Pancreas (tissue), 10 donors: Measurements from ENCODE around the gene SLC35F5. TPM values are rescaled to one million over a fixed set of nuclear protein-coding genes. Genes with fewer than 3 reads are reported as not detected.
"Not testable (repeated sequence)": the region's sequence is repeated elsewhere in the genome, so short reads cannot be mapped to it uniquely, and the experiment has no call there.

Experiments used
- ATAC-seq, 4 donors: fragments of 200-7000 bp; cut with Tn5 transposase; one replicate each; pipeline versions ENCODE4 v1.8.0 to v1.9.1; 2020; ENCODE audit warnings: mild to moderate bottlenecking in 4 of 4, moderate library complexity in 4 of 4
- DNase-seq, 6 donors: peaks; one replicate each; pipeline ENCODE4 v3.0.0-alpha.2; 2020
- FAIRE-seq: peaks from 2 replicates; lab custom pipeline; 2012; peaks lifted over from hg19 to GRCh38; lab: Jason Lieb, UNC
- H3K27ac ChIP-seq, 4 donors: fragments of 200-600 bp; sonication (generic); 1 replicate in 3 of 4; 2 replicates in 1 of 4; pipeline versions ENCODE4 v1.5.0 to v1.8.0; 2020
- H3K27me3 ChIP-seq, 4 donors: fragments of 200-600 bp; one replicate each; pipeline ENCODE4 v1.8.0; 2021
- H3K36me3 ChIP-seq, 3 donors: fragments of 200-600 bp; sonication (generic) in 1 of 3; one replicate each; pipeline versions ENCODE4 v1.5.0 to v1.8.0; 2020 to 2021
- H3K4me1 ChIP-seq, 3 donors: fragments of 200-600 bp; one replicate each; pipeline ENCODE4 v1.8.0; 2021
- H3K4me3 ChIP-seq, 4 donors: fragments of 200-600 bp; sonication (generic) in 2 of 4; one replicate each; pipeline versions ENCODE4 v1.5.0 to v1.8.0; 2020 to 2021
- H3K9me3 ChIP-seq, 4 donors: fragments of 200-600 bp; one replicate each; pipeline ENCODE4 v1.8.0; 2021
- WGBS, 2 donors: extraction: QIAGEN DNeasy Blood & Tissue Kit; methylation state at CpG; one replicate each; pipeline ENCODE4 v1.1.7; 2013; 5-methylcytosine and 5-hydroxymethylcytosine counted together
- intact Hi-C, 3 donors: fragments of 100-400 bp; cut with DNase I; formaldehyde crosslinking; loops; one replicate each; pipeline versions ENCODE4 v1.11.1 to v1.14.2; 2022
- polyA plus RNA-seq, 2 donors: library from polyadenylated mRNA; stranded (reverse); fragments of 200-250 nt; gene quantifications; one replicate each; pipeline ENCODE4 v1.2.3, GENCODE V29; 2013
- total RNA-seq, 6 donors: library from RNA; stranded (reverse); fragmentation: NEBNext Ultra II Directional in 4 of 6; extraction: Animal tissue kit (Norgen Biotek cat#: 25700) in 4 of 6; gene quantifications; one replicate each; pipeline versions ENCODE4 v1.2.1 to v1.2.4, GENCODE V29; 2021 to 2023
- TF ChIP-seq, protein P1 (sequence below), 4 donors: fragments of 200-600 bp; sonication (generic) in 3 of 4; IDR thresholded peaks; one replicate each; pipeline versions ENCODE4 v1.5.0 to v1.8.0; 2021; ENCODE audit warnings: antibody characterized with exemption in 4 of 4
- donor health status: healthy with polysubstance abuse.
- donor health status: DM: no; HTN: no; CAD: no; lungs with moderate emphysema.
- donor health status: DM: no; HTN: no; CAD: no.
- donor health status: control.
- donor health status: control.
- donor health status: Bipolar disorder and iron deficiency.
- donor health status: DM: yes; HTN: yes; CAD: no.
- donor health status: DM: no; HTN: no; CAD: no.
- donor health status: DM: no; HTN: no; CAD: no.
- donor health status: DM: yes; HTN: yes; CAD: no.

SLC35F5 gene
- total and polyA plus RNA-seq, 8 donors: 12.6 to 58.6 (median 39.1) TPM

DNA sequence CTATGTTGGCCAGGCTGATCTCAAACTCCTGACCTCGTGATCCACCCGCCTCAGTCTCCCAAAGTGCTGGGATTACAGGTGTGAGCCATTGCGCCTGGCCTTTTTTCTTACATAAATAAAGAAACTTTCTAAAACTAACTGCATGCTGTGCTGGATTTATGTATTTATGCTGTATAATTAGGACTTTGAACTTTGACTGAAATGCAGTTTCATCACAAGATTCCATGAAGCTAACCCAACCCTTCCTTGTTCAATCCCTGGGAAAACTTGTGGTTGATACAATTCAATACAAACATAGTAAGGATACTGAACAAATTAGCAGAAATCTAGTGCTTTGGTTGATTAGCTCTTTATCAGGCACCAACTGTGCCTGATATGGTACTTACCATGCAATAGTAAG is 20.9 kb upstream of the SLC35F5 start:
- Histone ChIP-seq H3K27ac (no peak overlapping the region), H3K4me3 (no peak overlapping the region), H3K36me3 (no peaks in the 10 kb centered on the region), H3K27me3 (no peaks in the 10 kb centered on the region), H3K4me1 (no peaks in the 10 kb centered on the region), H3K9me3 (no peaks in the 10 kb centered on the region)
- FAIRE-seq (no peak), ATAC-seq (no peak), DNase-seq (no peak)
- intact Hi-C loops: no loop called here
- 89 to 93% methylated on average over 3 of the region's 3 CpGs for WGBS, 2 donors
- TF ChIP-seq, protein P1, sequence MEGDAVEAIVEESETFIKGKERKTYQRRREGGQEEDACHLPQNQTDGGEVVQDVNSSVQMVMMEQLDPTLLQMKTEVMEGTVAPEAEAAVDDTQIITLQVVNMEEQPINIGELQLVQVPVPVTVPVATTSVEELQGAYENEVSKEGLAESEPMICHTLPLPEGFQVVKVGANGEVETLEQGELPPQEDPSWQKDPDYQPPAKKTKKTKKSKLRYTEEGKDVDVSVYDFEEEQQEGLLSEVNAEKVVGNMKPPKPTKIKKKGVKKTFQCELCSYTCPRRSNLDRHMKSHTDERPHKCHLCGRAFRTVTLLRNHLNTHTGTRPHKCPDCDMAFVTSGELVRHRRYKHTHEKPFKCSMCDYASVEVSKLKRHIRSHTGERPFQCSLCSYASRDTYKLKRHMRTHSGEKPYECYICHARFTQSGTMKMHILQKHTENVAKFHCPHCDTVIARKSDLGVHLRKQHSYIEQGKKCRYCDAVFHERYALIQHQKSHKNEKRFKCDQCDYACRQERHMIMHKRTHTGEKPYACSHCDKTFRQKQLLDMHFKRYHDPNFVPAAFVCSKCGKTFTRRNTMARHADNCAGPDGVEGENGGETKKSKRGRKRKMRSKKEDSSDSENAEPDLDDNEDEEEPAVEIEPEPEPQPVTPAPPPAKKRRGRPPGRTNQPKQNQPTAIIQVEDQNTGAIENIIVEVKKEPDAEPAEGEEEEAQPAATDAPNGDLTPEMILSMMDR (IDR thresholded peaks at IDR 0.05): no peak

DNA sequence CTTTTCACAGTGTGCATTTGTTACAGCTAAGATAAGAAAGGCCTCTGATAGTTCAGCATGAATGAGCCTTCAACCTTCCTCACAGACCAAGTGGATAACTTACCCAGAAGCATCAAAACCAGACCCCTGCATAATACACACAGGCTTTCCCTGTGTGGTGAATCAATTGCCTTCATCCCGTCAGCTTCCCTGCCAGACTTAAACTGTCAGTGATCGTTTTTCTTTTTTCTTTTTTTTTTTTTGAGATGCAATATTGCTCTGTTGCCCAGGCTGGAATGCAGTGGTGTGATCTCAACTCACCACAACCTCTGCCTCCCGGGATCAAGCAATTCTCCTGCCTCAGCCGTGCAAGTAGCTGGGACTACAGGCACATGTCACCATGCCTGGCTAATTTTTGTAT is 20.5 kb upstream of the SLC35F5 start:
- WGBS, 2 donors: 57 to 65% methylated on average over 4 of the region's 4 CpGs
- no peak for FAIRE-seq
- Histone ChIP-seq H3K4me1 (no peaks in the 10 kb centered on the region), H3K4me3 (no peak overlapping the region), H3K9me3 (no peaks in the 10 kb centered on the region), H3K27me3 (no peaks in the 10 kb centered on the region), H3K36me3 (no peaks in the 10 kb centered on the region), H3K27ac (no peak overlapping the region)
- no peak for DNase-seq
- intact Hi-C loops: no loop called here
- no peak for ATAC-seq
- TF ChIP-seq, protein P1 (IDR thresholded peaks at IDR 0.05): no peak

DNA sequence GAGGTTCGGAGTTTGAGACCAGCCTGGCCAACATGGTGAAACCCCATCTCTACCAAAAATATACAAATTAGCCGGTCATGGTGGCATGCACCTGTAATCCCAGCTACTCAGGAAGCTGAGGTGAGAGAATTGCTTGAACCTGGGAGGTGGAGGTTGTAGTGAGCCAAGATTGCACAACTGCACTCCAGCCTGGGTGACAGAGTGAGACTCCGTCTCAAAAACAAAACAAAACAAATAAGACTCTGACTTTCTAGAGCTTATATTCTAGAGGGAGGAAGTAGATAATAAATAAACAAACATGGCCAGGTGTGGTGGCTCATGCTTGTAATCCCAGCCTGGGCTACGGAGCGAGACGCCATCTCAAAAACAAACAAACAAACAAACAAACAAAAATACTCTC is 18.2 kb upstream of the SLC35F5 start:
- H3K27me3 ChIP-seq, H3K9me3 ChIP-seq, ATAC-seq, FAIRE-seq, intact Hi-C loops, H3K36me3 ChIP-seq, H3K27ac ChIP-seq, DNase-seq, H3K4me3 ChIP-seq, H3K4me1 ChIP-seq: not testable (repeated sequence)
- WGBS, 2 donors: 69 to 72% methylated on average over 6 of the region's 6 CpGs

DNA sequence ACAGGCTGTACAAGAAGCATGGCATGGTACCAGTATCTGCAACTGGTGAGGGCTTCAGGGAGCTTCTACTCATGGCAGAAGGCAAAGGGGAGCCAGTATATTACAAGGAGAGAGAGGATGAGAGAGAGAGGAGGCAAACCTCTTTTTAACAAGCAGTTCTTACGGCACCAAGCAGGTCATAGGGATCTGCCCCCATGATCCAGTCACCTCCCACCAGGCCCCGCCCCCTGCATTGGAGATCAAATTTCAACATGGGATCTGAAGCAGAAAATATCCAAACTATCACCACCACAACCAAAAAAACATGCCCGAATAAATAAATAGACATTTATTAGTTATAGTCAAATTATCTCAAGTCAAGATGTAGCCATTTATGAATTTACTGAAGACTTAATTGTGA is 14.5 kb upstream of the SLC35F5 start:
- intact Hi-C loops: no loop called here
- H3K9me3 ChIP-seq: no peaks in the 10 kb centered on the region
- no peaks in the 10 kb centered on the region for H3K27me3 ChIP-seq
- TF ChIP-seq, protein P1 (IDR thresholded peaks at IDR 0.05): no peak
- no peak for DNase-seq
- FAIRE-seq: no peak
- no peaks in the 10 kb centered on the region for H3K4me1 ChIP-seq
- no peak for ATAC-seq
- H3K4me3 ChIP-seq: no peak overlapping the region
- H3K36me3 ChIP-seq: no peaks in the 10 kb centered on the region
- no peak overlapping the region for H3K27ac ChIP-seq
- 84% methylated on average over 3 of the region's 3 CpGs for WGBS, 2 donors

DNA sequence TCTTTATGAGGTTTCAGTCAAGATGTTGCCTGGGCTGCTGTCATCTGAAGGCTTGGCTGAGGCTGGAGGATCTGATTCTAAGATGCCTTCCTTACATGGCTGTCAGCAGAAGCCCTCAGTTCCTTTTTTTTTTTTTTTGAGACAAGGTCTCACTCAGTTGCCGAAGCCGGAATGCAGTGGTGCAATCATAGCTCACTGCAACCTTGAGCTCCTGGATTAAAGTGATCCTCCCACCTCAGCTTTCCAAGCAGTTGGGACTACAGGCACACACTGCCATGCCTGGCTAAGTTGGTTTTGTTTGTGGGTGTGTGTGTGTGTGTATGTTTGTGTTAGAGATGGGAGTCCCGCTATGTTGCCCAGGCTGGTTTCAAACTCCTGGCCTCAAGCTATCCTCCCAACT is 13.1 kb upstream of the SLC35F5 start:
- Histone ChIP-seq H3K36me3 (no peaks in the 10 kb centered on the region), H3K27me3 (no peaks in the 10 kb centered on the region), H3K4me1 (no peaks in the 10 kb centered on the region), H3K4me3 (no peak overlapping the region), H3K27ac (no peak overlapping the region), H3K9me3 (no peaks in the 10 kb centered on the region)
- WGBS, 2 donors: 93 to 97% methylated on average over 3 of the region's 3 CpGs
- FAIRE-seq (no peak), ATAC-seq (no peak), DNase-seq (no peak)
- TF ChIP-seq, protein P1 (IDR thresholded peaks at IDR 0.05): no peak
- intact Hi-C loops: loop anchor here in 1 of 3 donors (10.0 kb wide), 1 partner anchor 115 kb away; no protein-coding TSS in a partner anchor
